Stimulated activated naive B cell treated with anti-CD40 and anti-IgM and Interleukin-4, amounts not matched to agents 10 μg/mL and 1 μg/mL and 100 μg/mL, for 72 hours (primary cell): Measurements from ENCODE around the gene ENOSF1.

Experiments used
- ATAC-seq, 2 donors: fragments of 150-1000 bp; cut with Tn5 transposase; replicated peaks; 2 replicates each; pipeline ENCODE4 v1.10.0; 2021; ENCODE audit warnings: moderate library complexity in 1 of 2
- DNase-seq: peaks from one replicate; pipeline ENCODE4 v3.0.0; 2021
- H3K27ac Mint-ChIP-seq: one replicate; pipeline ENCODE4 v1.8.0; 2022; ENCODE audit warnings: mild to moderate bottlenecking, mixed read lengths
- H3K27me3 Mint-ChIP-seq, 2 donors: one replicate each; pipeline ENCODE4 v1.8.0; 2022; ENCODE audit warnings: mixed read lengths in 2 of 2
- H3K36me3 Mint-ChIP-seq, 2 donors: one replicate each; pipeline ENCODE4 v1.8.0; 2022; ENCODE audit warnings: mixed read lengths in 2 of 2, mild to moderate bottlenecking in 1 of 2
- H3K4me1 Mint-ChIP-seq, 2 donors: one replicate each; pipeline ENCODE4 v1.8.0; 2022; ENCODE audit warnings: mixed read lengths in 2 of 2, mild to moderate bottlenecking in 1 of 2
- H3K4me3 Mint-ChIP-seq, 2 donors: one replicate each; pipeline ENCODE4 v1.8.0; 2022; ENCODE audit warnings: mild to moderate bottlenecking in 2 of 2, mixed read lengths in 2 of 2, moderate library complexity in 1 of 2
- H3K9me3 Mint-ChIP-seq, 2 donors: one replicate each; pipeline ENCODE4 v1.8.0; 2022; ENCODE audit warnings: mixed read lengths in 2 of 2, mild to moderate bottlenecking in 1 of 2

Gene ENOSF1

GRCh38 chr18:673769-674168, 38.7 kb downstream of the ENOSF1 start:
- H3K4me1 Mint-ChIP-seq, result no peaks in the 10 kb centered on the region
- no peaks in the 10 kb centered on the region for H3K27me3 Mint-ChIP-seq
- no peaks in the 10 kb centered on the region for H3K9me3 Mint-ChIP-seq
- no peak overlapping the region for H3K4me3 Mint-ChIP-seq
- DNase-seq (no peak), ATAC-seq (no peak)
- peaks cover 3 to 12% of the 10 kb centered on the region in 2 donors for H3K36me3 Mint-ChIP-seq
- H3K27ac Mint-ChIP-seq, result no peak overlapping the region

GRCh38 chr18:673317-673716, 39.1 kb downstream of the ENOSF1 start:
- peaks cover 3 to 16% of the 10 kb centered on the region in 2 donors for H3K36me3 Mint-ChIP-seq

GRCh38 chr18:671405-671804, 41.0 kb downstream of the ENOSF1 start:
- Mint-ChIP-seq H3K9me3 (peaks cover 4% of the 10 kb centered on the region in 2 donors), H3K4me1 (no peaks in the 10 kb centered on the region), H3K4me3 (no peak overlapping the region), H3K36me3 (peaks cover 12 to 25% of the 10 kb centered on the region in 2 donors), H3K27me3 (no peaks in the 10 kb centered on the region), H3K27ac (no peak overlapping the region)
- ATAC-seq, result no peak
- DNase-seq, result no peak

More at GRCh38 chr18:673317-673716, 39.1 kb downstream of the ENOSF1 start:
- Mint-ChIP-seq H3K9me3 (no peaks in the 10 kb centered on the region), H3K4me1 (no peaks in the 10 kb centered on the region), H3K27me3 (no peaks in the 10 kb centered on the region), H3K4me3 (no peak overlapping the region), H3K27ac (no peak overlapping the region)
- ATAC-seq (no peak), DNase-seq (no peak)

GRCh38 chr18:670522-670921, 41.9 kb downstream of the ENOSF1 start:
- H3K27me3 Mint-ChIP-seq, result no peaks in the 10 kb centered on the region
- peaks cover 13 to 26% of the 10 kb centered on the region in 2 donors for H3K36me3 Mint-ChIP-seq
- DNase-seq (no peak), ATAC-seq (no peak)
- no peak overlapping the region for H3K27ac Mint-ChIP-seq
- peaks cover 5% of the 10 kb centered on the region in 2 donors for H3K9me3 Mint-ChIP-seq
- no peak overlapping the region for H3K4me3 Mint-ChIP-seq
- no peaks in the 10 kb centered on the region for H3K4me1 Mint-ChIP-seq

- ATAC-seq (no peak), DNase-seq (no peak)
- no peaks in the 10 kb centered on the region for H3K4me1 Mint-ChIP-seq
- H3K4me3 Mint-ChIP-seq, result no peak overlapping the region
- H3K36me3 Mint-ChIP-seq, result peaks cover 13 to 26% of the 10 kb centered on the region in 2 donors
- H3K27me3 Mint-ChIP-seq, result no peaks in the 10 kb centered on the region
- peaks cover 5% of the 10 kb centered on the region in 2 donors for H3K9me3 Mint-ChIP-seq
- H3K27ac Mint-ChIP-seq, result no peak overlapping the region
Observed at GRCh38 chr18:669077-669476, 43.4 kb downstream of the ENOSF1 start.

GRCh38 chr18:668260-668659, 44.2 kb downstream of the ENOSF1 start:
- peaks cover 5% of the 10 kb centered on the region in 2 donors for H3K9me3 Mint-ChIP-seq
- H3K4me3 Mint-ChIP-seq, result no peak overlapping the region
- no peaks in the 10 kb centered on the region for H3K27me3 Mint-ChIP-seq
- ATAC-seq (no peak), DNase-seq (no peak)
- no peaks in the 10 kb centered on the region for H3K4me1 Mint-ChIP-seq
- H3K36me3 Mint-ChIP-seq, result peaks cover 13 to 26% of the 10 kb centered on the region in 2 donors
- no peak overlapping the region for H3K27ac Mint-ChIP-seq

GRCh38 chr18:666628-667027, 45.8 kb downstream of the ENOSF1 start:
- no peak for DNase-seq
- Mint-ChIP-seq H3K9me3 (peaks cover 6 to 9% of the 10 kb centered on the region in 2 donors), H3K27me3 (no peaks in the 10 kb centered on the region), H3K4me1 (no peaks in the 10 kb centered on the region), H3K4me3 (no peak overlapping the region), H3K36me3 (peaks cover 16 to 30% of the 10 kb centered on the region in 2 donors), H3K27ac (no peak overlapping the region)
- no peak for ATAC-seq

GRCh38 chr18:666177-666576, 46.3 kb downstream of the ENOSF1 start:
- DNase-seq (no peak), ATAC-seq (no peak)
- H3K4me3 Mint-ChIP-seq, result no peak overlapping the region
- H3K27me3 Mint-ChIP-seq, result peaks cover 4% of the 10 kb centered on the region in 2 donors
- no peak overlapping the region for H3K27ac Mint-ChIP-seq
- peaks cover 19 to 31% of the 10 kb centered on the region in 2 donors for H3K36me3 Mint-ChIP-seq
- no peaks in the 10 kb centered on the region for H3K4me1 Mint-ChIP-seq
- peaks cover 9% of the 10 kb centered on the region in 2 donors for H3K9me3 Mint-ChIP-seq

- H3K36me3 Mint-ChIP-seq, result peaks cover 20 to 26% of the 10 kb centered on the region in 2 donors
- peaks cover 10 to 12% of the 10 kb centered on the region in 2 donors for H3K4me1 Mint-ChIP-seq
- H3K4me3 Mint-ChIP-seq, result no peak overlapping the region
- ATAC-seq, result no peak
- H3K9me3 Mint-ChIP-seq, result peaks cover 9% of the 10 kb centered on the region in 2 donors
- DNase-seq, result no peak
- H3K27me3 Mint-ChIP-seq, result peaks cover 22 to 28% of the 10 kb centered on the region in 2 donors
- H3K27ac Mint-ChIP-seq, result no peak overlapping the region
Observed at GRCh38 chr18:662197-662596, 50.2 kb downstream of the ENOSF1 start.

- Mint-ChIP-seq H3K36me3 (peaks cover 16 to 21% of the 10 kb centered on the region in 2 donors), H3K27me3 (peaks cover 31 to 46% of the 10 kb centered on the region in 2 donors), H3K4me1 (peaks cover 10 to 14% of the 10 kb centered on the region in 2 donors), H3K9me3 (peaks cover 3 to 4% of the 10 kb centered on the region in 2 donors), H3K27ac (no peak overlapping the region), H3K4me3 (peak overlapping the region; percentile 74 to 83)
- ATAC-seq (no peak), DNase-seq (no peak)
Observed at GRCh38 chr18:659597-659996, 52.8 kb downstream of the ENOSF1 start.

- DNase-seq, result no peak
- Mint-ChIP-seq H3K4me3 (peak overlapping the region; percentile 77 to 83), H3K27ac (no peak overlapping the region), H3K4me1 (peaks cover 10 to 14% of the 10 kb centered on the region in 2 donors), H3K9me3 (peaks cover 3 to 4% of the 10 kb centered on the region in 2 donors), H3K27me3 (peaks cover 31 to 52% of the 10 kb centered on the region in 2 donors), H3K36me3 (peaks cover 16 to 21% of the 10 kb centered on the region in 2 donors)
- ATAC-seq, result no peak
Observed at GRCh38 chr18:658947-659533, 53.4 kb downstream of the ENOSF1 start.

GRCh38 chr18:658001-658946, 54.2 kb downstream of the ENOSF1 start:
- peak overlapping the region; percentile 62 for H3K27ac Mint-ChIP-seq
- peaks cover 3 to 4% of the 10 kb centered on the region in 2 donors for H3K9me3 Mint-ChIP-seq
- H3K4me3 Mint-ChIP-seq, result peak overlapping the region; percentile 77 to 83
- peak; percentile 65 for DNase-seq
- H3K4me1 Mint-ChIP-seq, result peaks cover 10 to 14% of the 10 kb centered on the region in 2 donors
- peaks cover 31 to 57% of the 10 kb centered on the region in 2 donors for H3K27me3 Mint-ChIP-seq
- peaks cover 16 to 21% of the 10 kb centered on the region in 2 donors for H3K36me3 Mint-ChIP-seq
- peak; percentile 81 to 82 for ATAC-seq

GRCh38 chr18:657311-658000, 55.0 kb downstream of the ENOSF1 start, which contains the start of gene TYMS:
Gene TYMS, plus strand, starts transcription at chr18:657653. Its CDS starts 90 bp downstream, at chr18:657743.
- Mint-ChIP-seq H3K27me3 (peaks cover 31 to 57% of the 10 kb centered on the region in 2 donors), H3K36me3 (peaks cover 16 to 21% of the 10 kb centered on the region in 2 donors), H3K4me3 (peak within 1 kb of the TSS; percentile 77 to 83), H3K27ac (peak within 1 kb of the TSS; percentile 62), H3K9me3 (peaks cover 3 to 4% of the 10 kb centered on the region in 2 donors), H3K4me1 (peaks cover 10 to 14% of the 10 kb centered on the region in 2 donors)
- ATAC-seq (peak; percentile 47 to 49), DNase-seq (peak; percentile 18)

- peaks cover 31 to 52% of the 10 kb centered on the region in 2 donors for H3K27me3 Mint-ChIP-seq
- H3K9me3 Mint-ChIP-seq, result no peaks in the 10 kb centered on the region
- no peak overlapping the region for H3K27ac Mint-ChIP-seq
- peaks cover 5 to 12% of the 10 kb centered on the region in 2 donors for H3K36me3 Mint-ChIP-seq
- no peak for ATAC-seq
- DNase-seq, result no peak
- H3K4me1 Mint-ChIP-seq, result peaks cover 14 to 17% of the 10 kb centered on the region in 2 donors
- H3K4me3 Mint-ChIP-seq, result no peak overlapping the region
Observed at GRCh38 chr18:655445-655844, 57.0 kb downstream of the ENOSF1 start.
